Keratinocyte (primary cell): ENCODE results near the gene OLFML2B. TPM values are rescaled to one million over a fixed set of nuclear protein-coding genes. Genes with fewer than 3 reads are reported as not detected.

ENCODE experiments used
- DNase-seq: peaks from one replicate; pipeline ENCODE4 v3.0.0-alpha.2; 2011; ENCODE audit warnings: low read depth, missing footprints, low spot score
- FAIRE-seq: peaks from 2 replicates; lab custom pipeline; 2011; peaks lifted over from hg19 to GRCh38; lab: Jason Lieb, UNC
- H2AFZ ChIP-seq: 2 replicates; pipeline ENCODE4 v1.6.0; 2012; ENCODE audit warnings: low read length, control low read depth, inconsistent platforms; ENCODE audit not compliant: control insufficient read depth
- H3K27ac ChIP-seq: 2 replicates; pipeline ENCODE4 v1.5.1; 2011; ENCODE audit warnings: low read length; ENCODE audit not compliant: control insufficient read depth, insufficient read depth
- H3K27me3 ChIP-seq: 3 replicates; pipeline ENCODE4 v1.6.0; 2011; ENCODE audit warnings: low read length; ENCODE audit not compliant: control insufficient read depth, insufficient read depth; ENCODE audit errors: extremely low read depth
- H3K36me3 ChIP-seq, 2 experiments: 2 replicates in 1 of 2; 3 replicates in 1 of 2; pipeline ENCODE4 v1.5.1; 2011; ENCODE audit warnings: low read length in 2 of 2, mild to moderate bottlenecking in 1 of 2; ENCODE audit not compliant: control insufficient read depth in 2 of 2, insufficient read depth in 2 of 2; ENCODE audit errors: extremely low read depth in 1 of 2
- H3K4me1 ChIP-seq: 3 replicates; pipeline ENCODE4 v1.5.1; 2011; ENCODE audit warnings: low read length; ENCODE audit not compliant: control insufficient read depth, insufficient read depth; ENCODE audit errors: extremely low read depth
- H3K4me2 ChIP-seq: 3 replicates; pipeline ENCODE4 v1.6.0; 2011; ENCODE audit warnings: low read depth, low read length; ENCODE audit not compliant: control insufficient read depth, insufficient read depth; ENCODE audit errors: extremely low read depth
- H3K4me3 ChIP-seq, 3 experiments: fragments of 200-600 bp in 1 of 3; sonication (generic) in 1 of 3; 2 replicates in 2 of 3; 3 replicates in 1 of 3; pipeline ENCODE4 v1.5.1; 2011 to 2016; ENCODE audit warnings: low read length in 3 of 3, mild to moderate bottlenecking in 3 of 3, control low read depth in 2 of 3, inconsistent platforms in 1 of 3, low read depth in 1 of 3, mixed read lengths in 1 of 3, mixed run types in 1 of 3, moderate library complexity in 1 of 3; ENCODE audit not compliant: control insufficient read depth in 2 of 3, insufficient read depth in 2 of 3; ENCODE audit errors: extremely low read depth in 1 of 3
- H3K79me2 ChIP-seq: 2 replicates; pipeline ENCODE4 v1.6.0; 2012; ENCODE audit warnings: low read length; ENCODE audit not compliant: control insufficient read depth, insufficient read depth
- H3K9ac ChIP-seq: 3 replicates; pipeline ENCODE4 v1.6.0; 2011; ENCODE audit warnings: low read length; ENCODE audit not compliant: control insufficient read depth, insufficient read depth; ENCODE audit errors: extremely low read depth
- H3K9me1 ChIP-seq: 3 replicates; pipeline ENCODE4 v1.6.0; 2011; ENCODE audit warnings: low read length; ENCODE audit not compliant: control insufficient read depth, insufficient read depth; ENCODE audit errors: extremely low read depth
- H3K9me3 ChIP-seq: 2 replicates; pipeline ENCODE4 v1.5.1; 2012; ENCODE audit warnings: low read depth, low read length; ENCODE audit not compliant: control insufficient read depth
- H4K20me1 ChIP-seq: 3 replicates; pipeline ENCODE4 v1.6.0; 2011; ENCODE audit warnings: low read length; ENCODE audit not compliant: control insufficient read depth, insufficient read depth; ENCODE audit errors: extremely low read depth
- CTCF ChIP-seq, 3 experiments: IDR thresholded peaks in 1 of 3; conservative IDR thresholded peaks in 1 of 3; optimal IDR thresholded peaks in 1 of 3; 2 replicates in 2 of 3; 3 replicates in 1 of 3; pipeline versions ENCODE3 to v1.5.1; 2011; ENCODE audit warnings: low read length in 3 of 3, mild to moderate bottlenecking in 3 of 3, moderate library complexity in 2 of 3, control low read depth in 1 of 3, inconsistent platforms in 1 of 3; ENCODE audit not compliant: insufficient read depth in 2 of 3; ENCODE audit errors: extremely low read depth in 1 of 3
- EZH2 ChIP-seq: IDR thresholded peaks from one replicate; pipeline ENCODE4 v1.6.1; 2012; ENCODE audit warnings: inconsistent platforms, mild to moderate bottlenecking, low read length, moderate library complexity
- dilution Hi-C: fragments of 300-500 bp; cut with MboI; formaldehyde crosslinking; loops from one replicate; pipeline ENCODE4 v1.7.0; 2020; ENCODE audit warnings: low sequenced_read_pairs; ENCODE audit not compliant: extremely low pct_ligation_motif_present
- polyA plus RNA-seq, 5 experiments: library from polyadenylated mRNA; depleted of rRNA in 3 of 5; stranded (reverse) in 3 of 5; stranded (forward) in 1 of 5; unstranded in 1 of 5; fragments of >200 nt; gene quantifications; 1 replicate in 1 of 5; 2 replicates in 3 of 5; 3 replicates in 1 of 5; pipeline versions ENCODE4 v1.2.1 to v1.2.3, GENCODE V29; 2011 to 2012; ENCODE audit warnings: missing spikeins in 2 of 5, low read depth in 1 of 5, low replicate concordance in 1 of 5

Gene OLFML2B
- polyA plus RNA-seq, 1 donor (not counting 4 experiments of a cell fraction or from before 2014, with no cell fraction given) = not detected

DNA sequence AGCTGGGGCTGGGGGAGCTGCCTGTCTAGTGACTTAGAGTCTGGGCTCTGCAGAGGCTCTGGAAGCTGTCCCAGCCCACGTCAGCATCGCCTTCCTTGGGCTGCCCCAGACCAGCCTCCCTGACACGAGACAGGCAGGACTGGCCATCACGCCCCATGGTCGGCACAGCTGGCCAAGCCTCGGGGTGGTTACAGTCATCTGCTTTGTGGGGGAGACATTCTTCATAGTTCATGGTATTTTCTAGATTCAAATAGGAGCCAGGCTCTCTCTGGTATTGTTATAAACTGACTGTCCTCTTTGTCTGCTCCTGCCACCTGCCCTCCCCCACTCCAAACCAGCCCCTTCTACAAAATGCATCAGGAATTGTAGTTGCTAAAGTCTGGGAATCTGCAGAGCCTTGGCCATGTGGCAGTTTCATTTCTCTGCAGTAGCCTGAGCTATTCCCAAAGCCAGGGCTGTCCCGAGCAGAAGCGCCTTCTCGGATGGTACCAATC is 29.4 kb downstream of the OLFML2B start:
- no peaks in the 10 kb centered on the region for H3K9me1 ChIP-seq
- no peaks in the 10 kb centered on the region for H4K20me1 ChIP-seq
- TF ChIP-seq CTCF (optimal IDR thresholded peaks at IDR 0.05 in 1 of 3, IDR thresholded peaks at IDR 0.05 in 1 of 3, conservative IDR thresholded peaks at IDR 0.05 in 1 of 3; ENCODE audit: extremely low read depth in 1 of 3, insufficient read depth in 2 of 3, low read length in 3 of 3) (no peak), EZH2 (no peak)
- no peak overlapping the region for H3K4me3 ChIP-seq
- no peaks in the 10 kb centered on the region for H3K79me2 ChIP-seq
- H3K9me3 ChIP-seq = no peaks in the 10 kb centered on the region
- dilution Hi-C loops = no loop called here
- H3K36me3 ChIP-seq = no peaks in the 10 kb centered on the region
- H3K27ac ChIP-seq = no peak overlapping the region
- no peak for DNase-seq
- peaks cover 47% of the 10 kb centered on the region for H3K27me3 ChIP-seq
- no peak for FAIRE-seq
- no peak overlapping the region for H3K4me2 ChIP-seq
- no peaks in the 10 kb centered on the region for H3K4me1 ChIP-seq
- no peak overlapping the region for H2AFZ ChIP-seq
- no peak overlapping the region for H3K9ac ChIP-seq

- no peaks in the 10 kb centered on the region for H4K20me1 ChIP-seq
- no peaks in the 10 kb centered on the region for H3K4me1 ChIP-seq
- no peaks in the 10 kb centered on the region for H3K36me3 ChIP-seq
- TF ChIP-seq CTCF (optimal IDR thresholded peaks at IDR 0.05 in 1 of 3, IDR thresholded peaks at IDR 0.05 in 1 of 3, conservative IDR thresholded peaks at IDR 0.05 in 1 of 3; ENCODE audit: extremely low read depth in 1 of 3, insufficient read depth in 2 of 3, low read length in 3 of 3) (no peak), EZH2 (no peak)
- H3K9me1 ChIP-seq = no peaks in the 10 kb centered on the region
- H3K9me3 ChIP-seq = no peaks in the 10 kb centered on the region
- FAIRE-seq (no peak), DNase-seq (no peak)
- H3K79me2 ChIP-seq = no peaks in the 10 kb centered on the region
- H3K4me3 ChIP-seq = no peak overlapping the region
- no peak overlapping the region for H3K27ac ChIP-seq
- H3K9ac ChIP-seq = no peak overlapping the region
- no peak overlapping the region for H3K4me2 ChIP-seq
- peaks cover 45% of the 10 kb centered on the region for H3K27me3 ChIP-seq
- dilution Hi-C loops = no loop called here
- H2AFZ ChIP-seq = no peak overlapping the region
Measured at GRCh38 chr1:161993576-161993975, 30.1 kb downstream of the OLFML2B start.
